Daoy (cell line): Measurements from ENCODE around the gene PER1. TPM values are rescaled to one million over a fixed set of nuclear protein-coding genes. Genes with fewer than 3 reads are reported as not detected.

Experiments
- DNase-seq: peaks from one replicate; pipeline ENCODE4 v3.0.0-alpha.2; 2015; ENCODE audit warnings: low read depth
- total RNA-seq: library from RNA; depleted of rRNA; stranded (reverse); fragments of >200 nt; shearing (Covaris generic); gene quantifications from 2 replicates; pipeline ENCODE4 v1.2.3, GENCODE V29; 2014; rRNA removed

The PER1 gene
- total RNA-seq, 1 experiment from 2014 or later = 0.74 TPM

DNA sequence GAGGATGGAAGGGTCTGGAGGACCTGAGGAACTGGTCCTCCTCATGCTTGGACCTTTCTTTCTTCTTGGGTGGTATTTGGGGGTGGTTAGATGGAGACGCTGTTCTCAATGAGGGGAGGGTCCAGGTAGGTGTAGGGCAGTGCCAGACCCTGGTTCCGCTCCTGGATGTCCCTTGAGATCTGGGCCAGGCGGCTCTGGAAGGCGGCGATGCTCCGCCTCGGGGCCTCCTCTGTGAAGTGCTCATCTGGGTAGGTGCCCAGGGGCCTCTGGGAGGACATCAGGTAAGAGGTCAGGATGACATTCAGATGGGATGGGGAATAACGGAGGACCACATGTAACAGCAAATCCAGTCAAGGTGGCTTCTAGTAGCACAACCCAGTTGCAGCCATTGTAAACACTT lies 55.7 kb downstream of the PER1 start:
- no peak for DNase-seq

DNA sequence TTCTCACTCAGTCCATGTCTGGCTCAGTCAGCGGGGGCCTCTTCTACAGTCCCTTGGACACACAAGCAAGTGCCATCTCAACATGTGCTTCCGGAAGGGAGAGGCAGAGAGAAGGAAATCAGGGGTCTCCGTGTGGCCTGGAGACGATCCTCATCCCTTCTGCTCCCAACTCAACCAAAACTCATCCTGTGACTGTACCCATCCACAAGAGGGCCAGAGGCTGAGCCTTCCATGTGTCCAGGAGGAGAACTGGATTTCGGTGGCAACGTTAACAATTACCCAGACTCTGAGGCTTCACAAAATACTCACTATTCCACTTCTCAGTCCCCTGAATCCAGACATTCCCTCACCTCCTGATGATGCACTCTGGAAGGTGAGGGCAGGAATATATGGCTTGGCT lies 56.8 kb downstream of the PER1 start:
- DNase-seq = no peak

DNA sequence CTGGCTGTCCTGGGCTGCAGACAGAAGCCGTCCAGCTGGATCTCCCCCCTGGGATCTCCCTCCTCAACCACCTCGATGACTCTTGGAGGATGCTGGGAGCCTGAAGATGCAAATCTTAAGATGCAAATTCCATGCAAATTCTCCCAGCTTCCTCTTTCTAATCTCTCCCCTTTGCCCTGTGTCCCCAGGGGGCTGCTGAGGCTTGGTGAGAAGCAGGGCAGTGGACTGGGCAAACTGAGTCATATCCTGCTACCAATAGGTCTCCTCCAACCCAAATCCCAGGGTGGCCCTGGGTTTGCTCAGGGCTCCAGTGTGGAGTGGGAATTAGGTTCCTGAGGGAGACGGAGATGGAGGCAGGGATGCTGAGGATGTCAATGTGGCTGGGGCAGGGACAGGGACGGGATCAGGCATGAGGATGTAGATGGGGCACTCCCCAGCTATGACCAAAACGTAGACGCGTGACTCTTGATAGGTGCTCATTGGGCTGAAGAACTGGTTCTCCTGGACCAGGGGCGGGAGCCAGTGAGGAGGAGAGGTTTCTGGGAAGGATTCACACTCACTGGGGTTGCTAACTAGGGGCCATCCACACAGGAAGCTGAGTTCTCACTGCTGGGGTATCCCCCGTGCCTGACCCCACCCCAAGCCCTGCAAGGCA lies 61.0 kb downstream of the PER1 start:
- DNase-seq = peak; percentile 18

Other genes with a start within 250 kb of the PER1 start
- 0.54 and 1.6 TPM in 2 replicates for gene RNF227, start 236.1 kb downstream of the PER1 start, total RNA-seq
- 0.29 and 2.5 TPM in 2 replicates for gene KCNAB3, start 222.5 kb downstream of the PER1 start, total RNA-seq
- gene TRAPPC1, start 220.5 kb downstream of the PER1 start, total RNA-seq = 5.4 and 13.1 TPM in 2 replicates
- gene CNTROB, start 220.2 kb downstream of the PER1 start, total RNA-seq = 14.9 and 22.0 TPM in 2 replicates
- gene GUCY2D, start 149.8 kb downstream of the PER1 start, total RNA-seq = under 0.01 TPM in 1 of 2 replicates, not detected in the other
- not detected in 2 replicates for gene ALOX15B, start 113.3 kb downstream of the PER1 start, total RNA-seq
- gene ALOX12B, start 64.7 kb downstream of the PER1 start, total RNA-seq = not detected in 2 replicates
- gene ALOXE3, start 33.9 kb downstream of the PER1 start, total RNA-seq = 0.03 TPM in 1 of 2 replicates, not detected in the other
- 0.40 and 0.92 TPM in 2 replicates for gene HES7, start 28.3 kb downstream of the PER1 start, total RNA-seq
- 2.7 and 3.5 TPM in 2 replicates for gene VAMP2, start 10.5 kb upstream of the PER1 start, total RNA-seq
- gene TMEM107, start 24.0 kb upstream of the PER1 start, total RNA-seq = 23.4 TPM in 2 replicates
- 3.3 and 3.6 TPM in 2 replicates for gene BORCS6, start 37.8 kb upstream of the PER1 start, total RNA-seq
- 105 and 136 TPM in 2 replicates for gene AURKB, start 58.2 kb upstream of the PER1 start, total RNA-seq
- gene CTC1, start 95.7 kb upstream of the PER1 start, total RNA-seq = 1.7 and 1.8 TPM in 2 replicates
- 35.1 and 37.1 TPM in 2 replicates for gene PFAS, start 96.9 kb upstream of the PER1 start, total RNA-seq
- 6.9 and 10.6 TPM in 2 replicates for gene RANGRF, start 136.3 kb upstream of the PER1 start, total RNA-seq
- gene SLC25A35, start 143.0 kb upstream of the PER1 start, total RNA-seq = 0.63 and 0.86 TPM in 2 replicates
- not detected in 2 replicates for gene ARHGEF15, start 157.8 kb upstream of the PER1 start, total RNA-seq
- not detected in 2 replicates for gene ODF4, start 187.4 kb upstream of the PER1 start, total RNA-seq
- 4,153 and 4,235 TPM in 2 replicates for gene RPL26, start 230.8 kb upstream of the PER1 start, total RNA-seq
- gene RNF222, start 245.4 kb upstream of the PER1 start, total RNA-seq = not detected in 2 replicates